ENCODE results near the gene ZNF407. TPM values are rescaled to one million over a fixed set of nuclear protein-coding genes. Genes with fewer than 3 reads are reported as not detected.

Gene ZNF407, protein sequence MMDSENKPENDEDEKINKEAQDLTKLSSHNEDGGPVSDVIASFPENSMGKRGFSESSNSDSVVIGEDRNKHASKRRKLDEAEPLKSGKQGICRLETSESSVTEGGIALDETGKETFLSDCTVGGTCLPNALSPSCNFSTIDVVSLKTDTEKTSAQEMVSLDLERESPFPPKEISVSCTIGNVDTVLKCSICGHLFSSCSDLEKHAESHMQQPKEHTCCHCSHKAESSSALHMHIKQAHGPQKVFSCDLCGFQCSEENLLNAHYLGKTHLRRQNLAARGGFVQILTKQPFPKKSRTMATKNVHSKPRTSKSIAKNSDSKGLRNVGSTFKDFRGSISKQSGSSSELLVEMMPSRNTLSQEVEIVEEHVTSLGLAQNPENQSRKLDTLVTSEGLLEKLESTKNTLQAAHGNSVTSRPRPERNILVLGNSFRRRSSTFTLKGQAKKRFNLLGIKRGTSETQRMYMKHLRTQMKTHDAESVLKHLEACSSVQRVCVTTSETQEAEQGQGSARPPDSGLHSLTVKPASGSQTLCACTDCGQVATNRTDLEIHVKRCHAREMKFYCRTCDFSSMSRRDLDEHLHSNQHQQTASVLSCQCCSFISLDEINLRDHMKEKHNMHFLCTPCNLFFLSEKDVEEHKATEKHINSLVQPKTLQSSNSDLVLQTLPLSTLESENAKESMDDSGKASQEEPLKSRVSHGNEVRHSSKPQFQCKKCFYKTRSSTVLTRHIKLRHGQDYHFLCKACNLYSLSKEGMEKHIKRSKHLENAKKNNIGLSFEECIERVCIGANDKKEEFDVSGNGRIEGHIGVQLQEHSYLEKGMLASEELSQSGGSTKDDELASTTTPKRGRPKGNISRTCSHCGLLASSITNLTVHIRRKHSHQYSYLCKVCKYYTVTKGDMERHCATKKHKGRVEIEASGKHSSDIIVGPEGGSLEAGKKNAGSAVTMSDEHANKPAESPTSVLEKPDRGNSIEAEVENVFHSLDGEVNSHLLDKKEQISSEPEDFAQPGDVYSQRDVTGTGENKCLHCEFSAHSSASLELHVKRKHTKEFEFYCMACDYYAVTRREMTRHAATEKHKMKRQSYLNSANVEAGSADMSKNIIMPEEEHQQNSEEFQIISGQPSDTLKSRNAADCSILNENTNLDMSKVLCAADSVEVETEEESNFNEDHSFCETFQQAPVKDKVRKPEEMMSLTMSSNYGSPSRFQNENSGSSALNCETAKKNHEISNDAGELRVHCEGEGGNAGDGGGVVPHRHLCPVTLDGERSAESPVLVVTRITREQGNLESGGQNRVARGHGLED (N-terminal part only)
- total RNA-seq (2014; rRNA removed; shearing (Covaris generic)) (8.5 and 10.4 TPM in 2 replicates), polyA plus RNA-seq (2016; fragmentation: Nextera tagmentation; extraction: Ambion mirVana) (2.1 and 2.6 TPM in 2 replicates)
- long read RNA-seq, partial matches to known transcripts: 1 of 1 reads
- long read RNA-seq, other reads (novel, unspliced or antisense): 0 of 1 reads

DNA sequence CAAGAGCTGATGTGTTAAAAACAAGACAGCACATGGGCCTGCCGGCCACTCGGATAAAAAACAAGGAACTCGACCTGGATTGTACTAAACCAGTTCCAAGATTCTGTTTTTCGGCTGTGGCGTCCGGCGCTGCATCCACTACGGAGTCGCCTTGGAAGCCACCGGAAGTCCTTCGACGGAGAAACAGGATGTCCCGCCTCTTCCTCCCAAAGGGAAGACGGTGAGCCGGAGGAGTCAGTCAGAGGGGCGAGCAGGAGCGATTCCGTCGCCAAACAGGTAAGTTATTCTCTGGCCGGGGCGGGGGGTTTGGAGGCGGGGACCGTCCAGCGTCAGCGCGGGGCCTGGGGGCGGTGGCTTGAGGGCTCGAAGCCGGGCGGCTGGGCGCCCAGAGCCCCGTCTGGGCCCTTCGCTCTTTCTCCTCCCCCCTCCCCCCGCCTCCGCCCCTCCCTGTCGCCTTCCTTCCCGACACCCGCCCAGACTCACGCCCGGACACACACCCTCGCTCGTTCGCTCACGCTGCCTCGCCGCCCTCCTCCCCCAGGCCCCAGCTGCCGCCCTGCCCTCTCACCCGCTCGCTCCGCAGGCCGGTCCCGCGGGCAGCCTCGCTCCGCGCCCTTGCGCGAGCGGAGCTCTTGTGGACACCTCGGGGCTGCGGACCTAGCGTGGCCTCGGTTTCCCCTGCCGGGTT is at the start of gene ZNF407:
ZNF407 (plus strand) TSS at position 209 of the 688 bp plus-strand sequence. CDS start 33,150 bp downstream, outside the sequence.
- H3K27me3 Mint-ChIP-seq (ENCODE audit: insufficient read depth, low read depth, poor library complexity): peaks cover 6% of the 10 kb centered on the region
- Histone ChIP-seq H3K4me2 (peak within 1 kb of the TSS; percentile 81), H4K20me1 (replicated peaks; ENCODE audit: insufficient read depth) (no peaks in the 10 kb centered on the region), H3K79me2 (replicated peaks; ENCODE audit: insufficient read depth) (peaks cover 27% of the 10 kb centered on the region), H3K27me3 (ENCODE audit: insufficient read depth) (0 out of 2 replicates have a peak, but pooled peaks cover 3% of the 10 kb centered on the region), H3F3A (replicated peaks; ENCODE audit: low read depth) (no peaks in the 10 kb centered on the region), H3K4me1 (ENCODE audit: insufficient read depth) (peaks cover 21% of the 10 kb centered on the region), H3K36me3 (ENCODE audit: insufficient read depth) (no peaks in the 10 kb centered on the region), H2AFZ (peak within 1 kb of the TSS; percentile 98), H3K4me3 (peak within 1 kb of the TSS; percentile 97), H3K9me2 (ENCODE audit: insufficient read depth) (no peaks in the 10 kb centered on the region), H3K27ac (ENCODE audit: low read depth) (peak within 1 kb of the TSS; percentile 98)
- H3K4me3 Mint-ChIP-seq: peak within 1 kb of the TSS; percentile 93
- peak; percentile 96 for DNase-seq (ENCODE audit: low spot score)
- peak; percentile 82 for ATAC-seq
- H3K9me3 Mint-ChIP-seq: no peaks in the 10 kb centered on the region
- peaks cover 12% of the 10 kb centered on the region for H3K4me1 Mint-ChIP-seq
- peak within 1 kb of the TSS; percentile 98 for H3K27ac Mint-ChIP-seq
- peaks cover 17% of the 10 kb centered on the region; the same call in 2 of the 3 replicates for H3K36me3 Mint-ChIP-seq (ENCODE audit: low read depth)
- TF ChIP-seq ZNF114 (CRISPR knock-in tag; IDR thresholded peaks at IDR 0.05) (no peak), STAT1 (IDR thresholded peaks at IDR 0.05; ENCODE audit: unreplicated experiment) (no peak), EZH2 (IDR thresholded peaks at IDR 0.05; ENCODE audit: low read depth, unreplicated experiment) (no peak), EZH2phosphoT487 (IDR thresholded peaks at IDR 0.05; ENCODE audit: unreplicated experiment) (no peak), POLR2AphosphoS5 (IDR thresholded peaks at IDR 0.05; ENCODE audit: low read depth) (peak; percentile 57), ZNF331 (CRISPR knock-in tag; IDR thresholded peaks at IDR 0.05; ENCODE audit: low read depth) (no peak)
- TF ChIP-seq, protein P1, sequence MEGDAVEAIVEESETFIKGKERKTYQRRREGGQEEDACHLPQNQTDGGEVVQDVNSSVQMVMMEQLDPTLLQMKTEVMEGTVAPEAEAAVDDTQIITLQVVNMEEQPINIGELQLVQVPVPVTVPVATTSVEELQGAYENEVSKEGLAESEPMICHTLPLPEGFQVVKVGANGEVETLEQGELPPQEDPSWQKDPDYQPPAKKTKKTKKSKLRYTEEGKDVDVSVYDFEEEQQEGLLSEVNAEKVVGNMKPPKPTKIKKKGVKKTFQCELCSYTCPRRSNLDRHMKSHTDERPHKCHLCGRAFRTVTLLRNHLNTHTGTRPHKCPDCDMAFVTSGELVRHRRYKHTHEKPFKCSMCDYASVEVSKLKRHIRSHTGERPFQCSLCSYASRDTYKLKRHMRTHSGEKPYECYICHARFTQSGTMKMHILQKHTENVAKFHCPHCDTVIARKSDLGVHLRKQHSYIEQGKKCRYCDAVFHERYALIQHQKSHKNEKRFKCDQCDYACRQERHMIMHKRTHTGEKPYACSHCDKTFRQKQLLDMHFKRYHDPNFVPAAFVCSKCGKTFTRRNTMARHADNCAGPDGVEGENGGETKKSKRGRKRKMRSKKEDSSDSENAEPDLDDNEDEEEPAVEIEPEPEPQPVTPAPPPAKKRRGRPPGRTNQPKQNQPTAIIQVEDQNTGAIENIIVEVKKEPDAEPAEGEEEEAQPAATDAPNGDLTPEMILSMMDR (conservative IDR thresholded peaks at IDR 0.05; ENCODE audit: low read depth in 2 of 2): no peak
- TF ChIP-seq, protein P2, sequence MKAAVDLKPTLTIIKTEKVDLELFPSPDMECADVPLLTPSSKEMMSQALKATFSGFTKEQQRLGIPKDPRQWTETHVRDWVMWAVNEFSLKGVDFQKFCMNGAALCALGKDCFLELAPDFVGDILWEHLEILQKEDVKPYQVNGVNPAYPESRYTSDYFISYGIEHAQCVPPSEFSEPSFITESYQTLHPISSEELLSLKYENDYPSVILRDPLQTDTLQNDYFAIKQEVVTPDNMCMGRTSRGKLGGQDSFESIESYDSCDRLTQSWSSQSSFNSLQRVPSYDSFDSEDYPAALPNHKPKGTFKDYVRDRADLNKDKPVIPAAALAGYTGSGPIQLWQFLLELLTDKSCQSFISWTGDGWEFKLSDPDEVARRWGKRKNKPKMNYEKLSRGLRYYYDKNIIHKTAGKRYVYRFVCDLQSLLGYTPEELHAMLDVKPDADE (IDR thresholded peaks at IDR 0.05): peak; percentile 57; the same call in 1 of the 2 replicates
- TF ChIP-seq, protein P3, sequence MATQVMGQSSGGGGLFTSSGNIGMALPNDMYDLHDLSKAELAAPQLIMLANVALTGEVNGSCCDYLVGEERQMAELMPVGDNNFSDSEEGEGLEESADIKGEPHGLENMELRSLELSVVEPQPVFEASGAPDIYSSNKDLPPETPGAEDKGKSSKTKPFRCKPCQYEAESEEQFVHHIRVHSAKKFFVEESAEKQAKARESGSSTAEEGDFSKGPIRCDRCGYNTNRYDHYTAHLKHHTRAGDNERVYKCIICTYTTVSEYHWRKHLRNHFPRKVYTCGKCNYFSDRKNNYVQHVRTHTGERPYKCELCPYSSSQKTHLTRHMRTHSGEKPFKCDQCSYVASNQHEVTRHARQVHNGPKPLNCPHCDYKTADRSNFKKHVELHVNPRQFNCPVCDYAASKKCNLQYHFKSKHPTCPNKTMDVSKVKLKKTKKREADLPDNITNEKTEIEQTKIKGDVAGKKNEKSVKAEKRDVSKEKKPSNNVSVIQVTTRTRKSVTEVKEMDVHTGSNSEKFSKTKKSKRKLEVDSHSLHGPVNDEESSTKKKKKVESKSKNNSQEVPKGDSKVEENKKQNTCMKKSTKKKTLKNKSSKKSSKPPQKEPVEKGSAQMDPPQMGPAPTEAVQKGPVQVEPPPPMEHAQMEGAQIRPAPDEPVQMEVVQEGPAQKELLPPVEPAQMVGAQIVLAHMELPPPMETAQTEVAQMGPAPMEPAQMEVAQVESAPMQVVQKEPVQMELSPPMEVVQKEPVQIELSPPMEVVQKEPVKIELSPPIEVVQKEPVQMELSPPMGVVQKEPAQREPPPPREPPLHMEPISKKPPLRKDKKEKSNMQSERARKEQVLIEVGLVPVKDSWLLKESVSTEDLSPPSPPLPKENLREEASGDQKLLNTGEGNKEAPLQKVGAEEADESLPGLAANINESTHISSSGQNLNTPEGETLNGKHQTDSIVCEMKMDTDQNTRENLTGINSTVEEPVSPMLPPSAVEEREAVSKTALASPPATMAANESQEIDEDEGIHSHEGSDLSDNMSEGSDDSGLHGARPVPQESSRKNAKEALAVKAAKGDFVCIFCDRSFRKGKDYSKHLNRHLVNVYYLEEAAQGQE (IDR thresholded peaks at IDR 0.05; ENCODE audit: unreplicated experiment): no peak
